ENCODE measurements around the gene ETNPPL.

GRCh38 chr4:108694423-108694822, 68.4 kb downstream of the ETNPPL start:
- no peak for TF ChIP-seq CTCF (IDR thresholded peaks at IDR 0.05)
- no peak for TF ChIP-seq EZH2phosphoT487 (IDR thresholded peaks at IDR 0.05)

Data from neural progenitor cell (in vitro differentiated cells).